Measurements from ENCODE around the gene GALNT17. TPM values are rescaled to one million over a fixed set of nuclear protein-coding genes. Genes with fewer than 3 reads are reported as not detected.

The GALNT17 gene
- total RNA-seq, 1 experiment from 2014 or later = not detected

DNA sequence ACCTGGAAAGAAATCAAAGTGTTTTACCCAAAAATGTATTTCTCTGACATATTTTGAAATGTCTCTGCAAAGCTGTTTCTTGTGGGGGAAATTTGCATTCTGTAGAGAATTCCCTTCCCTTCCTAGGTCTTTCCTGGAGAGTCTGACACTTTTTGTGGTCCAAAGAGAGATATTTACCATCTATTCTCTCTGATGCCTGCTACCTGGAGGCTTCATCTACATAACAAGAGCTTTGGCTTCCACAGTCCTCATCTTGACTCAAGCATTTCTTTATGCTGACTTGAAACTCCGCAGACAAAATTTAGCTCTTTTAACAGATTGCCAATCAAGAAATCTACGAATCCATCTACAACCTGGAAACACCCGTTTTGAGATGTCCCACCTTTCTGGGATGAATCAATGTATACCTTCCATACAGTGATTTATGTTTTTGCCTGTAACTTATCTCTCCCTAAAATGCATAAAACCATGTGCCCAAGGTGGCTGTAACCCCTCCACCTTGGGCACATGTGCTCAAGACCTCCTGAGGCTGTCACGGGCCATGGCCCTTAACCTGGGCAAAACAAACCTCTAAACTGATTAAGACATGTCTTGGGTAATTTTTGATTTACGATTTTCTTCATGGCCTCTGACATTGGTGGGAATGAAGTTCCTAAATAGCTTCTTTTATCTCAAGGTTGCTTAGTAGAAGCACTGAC, 334.7 kb downstream of the GALNT17 start:
- H3K9me3 Mint-ChIP-seq (ENCODE audit: unreplicated experiment) = peaks cover 24% of the 10 kb centered on the region
- CTCF ChIA-PET = interaction anchor here (0.9 kb wide), 1 partner anchor 12 kb away, joined by 4 read pairs; no protein-coding TSS in a partner anchor
- no TSS peak for BruUV-seq (replicated peaks)
- POLR2A ChIA-PET = no interaction called here
- H3K27me3 Mint-ChIP-seq (ENCODE audit: insufficient read depth, unreplicated experiment) = no peaks in the 10 kb centered on the region
- TF ChIP-seq, protein P1, sequence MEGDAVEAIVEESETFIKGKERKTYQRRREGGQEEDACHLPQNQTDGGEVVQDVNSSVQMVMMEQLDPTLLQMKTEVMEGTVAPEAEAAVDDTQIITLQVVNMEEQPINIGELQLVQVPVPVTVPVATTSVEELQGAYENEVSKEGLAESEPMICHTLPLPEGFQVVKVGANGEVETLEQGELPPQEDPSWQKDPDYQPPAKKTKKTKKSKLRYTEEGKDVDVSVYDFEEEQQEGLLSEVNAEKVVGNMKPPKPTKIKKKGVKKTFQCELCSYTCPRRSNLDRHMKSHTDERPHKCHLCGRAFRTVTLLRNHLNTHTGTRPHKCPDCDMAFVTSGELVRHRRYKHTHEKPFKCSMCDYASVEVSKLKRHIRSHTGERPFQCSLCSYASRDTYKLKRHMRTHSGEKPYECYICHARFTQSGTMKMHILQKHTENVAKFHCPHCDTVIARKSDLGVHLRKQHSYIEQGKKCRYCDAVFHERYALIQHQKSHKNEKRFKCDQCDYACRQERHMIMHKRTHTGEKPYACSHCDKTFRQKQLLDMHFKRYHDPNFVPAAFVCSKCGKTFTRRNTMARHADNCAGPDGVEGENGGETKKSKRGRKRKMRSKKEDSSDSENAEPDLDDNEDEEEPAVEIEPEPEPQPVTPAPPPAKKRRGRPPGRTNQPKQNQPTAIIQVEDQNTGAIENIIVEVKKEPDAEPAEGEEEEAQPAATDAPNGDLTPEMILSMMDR (IDR thresholded peaks at IDR 0.05; ENCODE audit: unreplicated experiment) = no peak
- no peaks in the 10 kb centered on the region for H3K4me1 Mint-ChIP-seq (ENCODE audit: insufficient read depth, unreplicated experiment)
- DNase-seq (ENCODE audit: unreplicated experiment) = no peak
- intact Hi-C loops (cut with micrococcal nuclease) = no loop called here
- H3K36me3 Mint-ChIP-seq (ENCODE audit: insufficient read depth, unreplicated experiment) = no peaks in the 10 kb centered on the region
- H3K4me3 Mint-ChIP-seq (ENCODE audit: unreplicated experiment) = no peak overlapping the region
- no peak overlapping the region for H3K27ac Mint-ChIP-seq (ENCODE audit: low read depth, unreplicated experiment)

DNA sequence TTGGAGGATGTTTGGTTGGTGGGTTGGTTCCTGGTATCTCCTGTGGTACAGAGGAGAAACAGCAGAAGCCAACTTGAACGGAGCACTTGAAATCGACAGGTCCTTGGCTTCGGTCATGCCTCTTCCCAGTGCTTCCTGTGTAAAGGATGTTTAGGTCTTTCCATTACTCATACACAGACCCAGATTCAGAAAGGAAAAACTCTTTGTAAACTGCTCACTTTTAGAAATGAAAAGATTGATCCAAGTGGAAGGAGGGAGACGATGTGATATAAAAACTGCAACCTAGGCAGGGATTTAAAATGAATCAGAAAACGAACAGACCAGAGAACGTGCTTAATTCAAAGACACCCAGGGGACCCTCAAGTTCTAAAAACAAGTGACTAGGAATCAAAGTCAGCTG, 338.4 kb downstream of the GALNT17 start:
- BruUV-seq (replicated peaks) = no TSS peak
- DNase-seq (ENCODE audit: unreplicated experiment) = no peak
- Mint-ChIP-seq H3K4me3 (ENCODE audit: unreplicated experiment) (no peak overlapping the region), H3K27me3 (ENCODE audit: insufficient read depth, unreplicated experiment) (no peaks in the 10 kb centered on the region), H3K9me3 (ENCODE audit: unreplicated experiment) (peaks cover 16% of the 10 kb centered on the region), H3K36me3 (ENCODE audit: insufficient read depth, unreplicated experiment) (no peaks in the 10 kb centered on the region), H3K27ac (ENCODE audit: low read depth, unreplicated experiment) (no peak overlapping the region), H3K4me1 (ENCODE audit: insufficient read depth, unreplicated experiment) (no peaks in the 10 kb centered on the region)
- ChIA-PET POLR2A (no interaction called here), CTCF (no interaction called here)
- intact Hi-C loops (cut with micrococcal nuclease) = no loop called here
- TF ChIP-seq, protein P1 (IDR thresholded peaks at IDR 0.05; ENCODE audit: unreplicated experiment) = no peak

DNA sequence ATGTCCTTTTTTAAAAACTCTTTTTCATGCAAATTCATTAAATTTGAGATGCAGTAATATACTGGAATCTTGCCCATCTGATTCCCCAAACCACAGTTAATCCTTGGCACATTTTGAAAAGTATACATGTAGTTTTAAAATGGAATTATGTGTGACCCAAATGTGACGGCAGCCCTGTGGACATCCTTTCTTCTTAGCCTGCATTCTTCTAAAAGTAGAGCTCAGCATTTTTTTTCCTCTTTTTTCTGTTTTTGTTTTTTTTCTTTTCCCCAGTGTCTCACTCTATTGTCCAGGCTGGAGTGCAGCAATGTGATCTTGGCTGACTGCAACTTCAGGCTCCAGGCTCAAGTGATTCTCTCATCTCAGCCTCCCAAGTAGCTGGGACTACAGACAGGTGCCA, 338.9 kb downstream of the GALNT17 start:
- H3K27ac Mint-ChIP-seq (ENCODE audit: low read depth, unreplicated experiment) = no peak overlapping the region
- intact Hi-C loops (cut with micrococcal nuclease) = no loop called here
- DNase-seq (ENCODE audit: unreplicated experiment) = no peak
- no peak overlapping the region for H3K4me3 Mint-ChIP-seq (ENCODE audit: unreplicated experiment)
- POLR2A ChIA-PET = no interaction called here
- CTCF ChIA-PET = no interaction called here
- TF ChIP-seq, protein P1 (IDR thresholded peaks at IDR 0.05; ENCODE audit: unreplicated experiment) = no peak
- H3K4me1 Mint-ChIP-seq (ENCODE audit: insufficient read depth, unreplicated experiment) = no peaks in the 10 kb centered on the region
- no peaks in the 10 kb centered on the region for H3K36me3 Mint-ChIP-seq (ENCODE audit: insufficient read depth, unreplicated experiment)
- no peaks in the 10 kb centered on the region for H3K27me3 Mint-ChIP-seq (ENCODE audit: insufficient read depth, unreplicated experiment)
- no TSS peak for BruUV-seq (replicated peaks)
- H3K9me3 Mint-ChIP-seq (ENCODE audit: unreplicated experiment) = peaks cover 16% of the 10 kb centered on the region

DNA sequence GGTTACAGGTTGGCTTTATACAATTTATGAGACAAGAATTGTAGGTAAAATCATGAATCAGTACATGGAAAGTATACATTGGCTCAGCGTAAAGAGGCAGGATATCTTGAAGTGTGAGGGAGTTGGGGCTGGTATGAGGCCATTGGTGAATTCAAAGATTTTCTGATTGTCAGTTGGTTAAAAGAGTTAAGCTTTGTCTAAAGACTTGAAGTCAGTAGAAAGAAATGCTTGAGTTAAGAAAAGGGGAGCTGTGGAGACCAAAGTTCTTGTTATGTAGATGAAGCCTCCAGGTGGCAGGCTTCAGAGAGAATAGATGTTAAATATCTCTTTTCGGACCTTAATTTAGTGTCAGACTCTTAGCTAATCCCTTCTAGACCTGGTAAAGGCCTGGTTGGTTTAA, 341.0 kb downstream of the GALNT17 start:
- Mint-ChIP-seq H3K27ac (ENCODE audit: low read depth, unreplicated experiment) (no peak overlapping the region), H3K9me3 (ENCODE audit: unreplicated experiment) (peaks cover 22% of the 10 kb centered on the region), H3K4me3 (ENCODE audit: unreplicated experiment) (no peak overlapping the region), H3K4me1 (ENCODE audit: insufficient read depth, unreplicated experiment) (no peaks in the 10 kb centered on the region), H3K27me3 (ENCODE audit: insufficient read depth, unreplicated experiment) (no peaks in the 10 kb centered on the region), H3K36me3 (ENCODE audit: insufficient read depth, unreplicated experiment) (no peaks in the 10 kb centered on the region)
- CTCF ChIA-PET = no interaction called here
- no TSS peak for BruUV-seq (replicated peaks)
- no peak for DNase-seq (ENCODE audit: unreplicated experiment)
- intact Hi-C loops (cut with micrococcal nuclease) = no loop called here
- TF ChIP-seq, protein P1 (IDR thresholded peaks at IDR 0.05; ENCODE audit: unreplicated experiment) = no peak
- POLR2A ChIA-PET = no interaction called here

Data from MCF 10A (cell line).